ENCODE results near the gene ZNF26.
"Not testable (repeated sequence)": the region's sequence is repeated elsewhere in the genome, so short reads cannot be mapped to it uniquely, and the experiment has no call there.

Gene ZNF26

GRCh38 chr12:132956011-132956788 lies 30.0 kb upstream of the ZNF26 start, which contains the start of gene ZNF605:
Gene ZNF605 (minus strand): TSS chr12:132956306. CDS start chr12:132945635, 10,671 bp downstream.
- peak; percentile 62 to 71 (median 66) for DNase-seq

- not testable (repeated sequence) for DNase-seq
Observed at GRCh38 chr12:132961790-132962189, 24.4 kb upstream of the ZNF26 start.

GRCh38 chr12:132963947-132964346 lies 22.2 kb upstream of the ZNF26 start:
- not testable (repeated sequence) for DNase-seq

GRCh38 chr12:132965796-132966195 lies 20.4 kb upstream of the ZNF26 start:
- no peak for DNase-seq

GRCh38 chr12:132966676-132967415 lies 19.3 kb upstream of the ZNF26 start:
- DNase-seq, result no peak

- DNase-seq, result no peak
Observed at GRCh38 chr12:132967736-132968135, 18.4 kb upstream of the ZNF26 start.

- DNase-seq, result no peak
Observed at GRCh38 chr12:132972374-132972773, 13.8 kb upstream of the ZNF26 start.

GRCh38 chr12:132976870-132977269 lies 9.3 kb upstream of the ZNF26 start:
- peak in 2 of 4 experiments; percentile 18 to 21 for DNase-seq

GRCh38 chr12:132986885-132987225 lies 688 bp downstream of the ZNF26 start:
- no peak for DNase-seq

- no peak for DNase-seq
Observed at GRCh38 chr12:132998741-132999140, 12.6 kb downstream of the ZNF26 start.

- DNase-seq, result no peak
Observed at GRCh38 chr12:133010657-133011297, 24.6 kb downstream of the ZNF26 start.

- no peak for DNase-seq
Observed at GRCh38 chr12:133023566-133023965, 37.4 kb downstream of the ZNF26 start.

GRCh38 chr12:133026996-133027395 lies 40.8 kb downstream of the ZNF26 start:
- no peak for DNase-seq

GRCh38 chr12:133037207-133038005 lies 51.2 kb downstream of the ZNF26 start, which contains the start of gene ZNF84:
Gene ZNF84 (plus strand): TSS chr12:133037509. CDS start chr12:133041468, 3,959 bp downstream.
- peak; percentile 88 to 96 (median 94) for DNase-seq

GRCh38 chr12:133038118-133038709 lies 52.0 kb downstream of the ZNF26 start:
- no peak for DNase-seq

- no peak for DNase-seq
Observed at GRCh38 chr12:133046698-133047097, 60.5 kb downstream of the ZNF26 start.

GRCh38 chr12:133057446-133057845 lies 71.3 kb downstream of the ZNF26 start:
- DNase-seq, result no peak

- DNase-seq, result no peak
Observed at GRCh38 chr12:133058203-133059113, 72.3 kb downstream of the ZNF26 start.

- DNase-seq, result no peak
Observed at GRCh38 chr12:133061954-133062353, 75.8 kb downstream of the ZNF26 start.

GRCh38 chr12:133063556-133063955 lies 77.4 kb downstream of the ZNF26 start:
- DNase-seq, result no peak

- DNase-seq, result no peak
Observed at GRCh38 chr12:133073836-133074235, 87.7 kb downstream of the ZNF26 start.
